ENCODE results near the gene SUPT6H.

GRCh38 chr17:28744104-28744971, 82.3 kb downstream of the SUPT6H start:
- peak in 2 of 7 experiments; percentile 1 to 3 for TF ChIP-seq CTCF (IDR thresholded peaks at IDR 0.05)
- TF ChIP-seq POLR2A (IDR thresholded peaks at IDR 0.05), result peak in 2 of 3 donors; percentile 64 to 72
